HepG2 (cell line): Measurements from ENCODE around the gene CGREF1. TPM values are rescaled to one million over a fixed set of nuclear protein-coding genes. Genes with fewer than 3 reads are reported as not detected.

Experiments used
- FOXC1 ChIP-seq: sonication (generic); formaldehyde crosslinking; IDR thresholded peaks from 2 replicates; pipeline ENCODE4 v1.8.0; 2022; ENCODE audit warnings: mild to moderate bottlenecking, missing genetic modification reagents, borderline replicate concordance
- GATAD2A ChIP-seq: IDR thresholded peaks from 2 replicates; pipeline ENCODE4 v1.6.1; 2016
- IKZF4 ChIP-seq: sonication (generic); formaldehyde crosslinking; IDR thresholded peaks from 2 replicates; pipeline ENCODE4 v1.5.1; 2020; ENCODE audit warnings: borderline replicate concordance, mild to moderate bottlenecking, low read depth, missing genetic modification reagents; ENCODE audit errors: not compliant biosample characterization
- MTF2 ChIP-seq: sonication (generic); formaldehyde crosslinking; IDR thresholded peaks from 2 replicates; pipeline ENCODE4 v1.5.0; 2020; ENCODE audit warnings: missing genetic modification reagents, borderline replicate concordance
- PRMT3 ChIP-seq: sonication (generic); formaldehyde crosslinking; IDR thresholded peaks from 2 replicates; pipeline ENCODE4 v1.8.1; 2022; ENCODE audit warnings: low read depth, mild to moderate bottlenecking, moderate library complexity, missing genetic modification reagents, borderline replicate concordance
- PTBP1 ChIP-seq: fragments of 200-400 bp; formaldehyde crosslinking; IDR thresholded peaks from 2 replicates; pipeline ENCODE4 v1.6.1; 2018; ENCODE audit warnings: low read length, low read depth; ENCODE audit not compliant: poor library complexity, severe bottlenecking
- RARG ChIP-seq: sonication (generic); formaldehyde crosslinking; IDR thresholded peaks from 2 replicates; pipeline ENCODE4 v1.4.0; 2020; ENCODE audit warnings: low read depth, mild to moderate bottlenecking, missing genetic modification reagents
- RBM39 ChIP-seq: fragments of 200-400 bp; formaldehyde crosslinking; IDR thresholded peaks from one replicate; pipeline ENCODE4 v1.6.1; 2018; ENCODE audit warnings: antibody characterized with exemption, mild to moderate bottlenecking, low read depth, low read length; ENCODE audit not compliant: poor library complexity, severe bottlenecking
- TEAD2 ChIP-seq: sonication (generic); formaldehyde crosslinking; IDR thresholded peaks from 2 replicates; pipeline ENCODE4 v1.9.0; 2021; ENCODE audit warnings: missing genetic modification reagents
- TGIF2 ChIP-seq: IDR thresholded peaks from 2 replicates; pipeline ENCODE4 v1.6.1; 2016; ENCODE audit warnings: control low read depth, missing compliant biosample characterization
- ZBTB42 ChIP-seq: sonication (generic); formaldehyde crosslinking; IDR thresholded peaks from 2 replicates; pipeline ENCODE4 v1.5.0; 2020; ENCODE audit warnings: mild to moderate bottlenecking, missing genetic modification reagents
- ZFP36L2 ChIP-seq: sonication (generic); formaldehyde crosslinking; IDR thresholded peaks from 2 replicates; pipeline ENCODE4 v1.4.0; 2020; ENCODE audit warnings: missing genetic modification reagents
- ZNF780A ChIP-seq: sonication (generic); formaldehyde crosslinking; IDR thresholded peaks from 2 replicates; pipeline ENCODE4 v1.8.0; 2022; ENCODE audit warnings: mild to moderate bottlenecking, missing genetic modification reagents, moderate library complexity
- ZNF879 ChIP-seq: sonication (generic); formaldehyde crosslinking; IDR thresholded peaks from 2 replicates; pipeline ENCODE4 v1.8.1; 2023; ENCODE audit warnings: missing genetic modification reagents
- polyA plus RNA-seq, 8 experiments: library from polyadenylated mRNA; depleted of rRNA in 3 of 8; stranded (reverse) in 7 of 8; unstranded in 1 of 8; fragments of >200 nt; fragmentation: Illumina TruSeq in 4 of 8; extraction: Trizol in 4 of 8; gene quantifications; 2 replicates each; pipeline versions ENCODE4 v1.2.1 to v1.2.3, GENCODE V29; 2011 to 2016; ENCODE audit warnings: low read depth in 4 of 8, missing spikeins in 1 of 8, mixed read lengths in 1 of 8; ENCODE audit not compliant: insufficient read depth in 1 of 8
- total RNA-seq, 5 experiments: library from RNA; depleted of rRNA; stranded (reverse); fragments of >200 nt; fragmentation: Illumina TruSeq; extraction: Trizol; gene quantifications; 2 replicates each; pipeline ENCODE4 v1.2.3, GENCODE V29; 2016; ENCODE audit warnings: low read depth in 1 of 5
- TF ChIP-seq, protein P1 (sequence below): sonication (generic); formaldehyde crosslinking; IDR thresholded peaks from 2 replicates; pipeline ENCODE4 v1.4.0; 2020; ENCODE audit warnings: low read depth, missing genetic modification reagents
- TF ChIP-seq, protein P2 (sequence below): IDR thresholded peaks from 2 replicates; pipeline ENCODE4 v1.6.1; 2012; ENCODE audit warnings: inconsistent platforms
- TF ChIP-seq, protein P3 (sequence below): sonication (generic); formaldehyde crosslinking; IDR thresholded peaks from 2 replicates; pipeline ENCODE4 v1.4.0; 2020; ENCODE audit warnings: missing genetic modification reagents
- TF ChIP-seq, protein P4 (sequence below): IDR thresholded peaks from 2 replicates; pipeline ENCODE4 v1.6.1; 2018; ENCODE audit warnings: missing genetic modification reagents, mild to moderate bottlenecking, missing compliant biosample characterization
- TF ChIP-seq, protein P5 (sequence below): sonication (generic); formaldehyde crosslinking; IDR thresholded peaks from 2 replicates; pipeline ENCODE4 v1.4.0; 2020; ENCODE audit warnings: missing genetic modification reagents

Gene CGREF1
- total and polyA plus RNA-seq, 2 of the 13 experiments (the other 11 are each of a cell fraction or from before 2014, with no cell fraction given), result 13.9 to 23.4 TPM

DNA sequence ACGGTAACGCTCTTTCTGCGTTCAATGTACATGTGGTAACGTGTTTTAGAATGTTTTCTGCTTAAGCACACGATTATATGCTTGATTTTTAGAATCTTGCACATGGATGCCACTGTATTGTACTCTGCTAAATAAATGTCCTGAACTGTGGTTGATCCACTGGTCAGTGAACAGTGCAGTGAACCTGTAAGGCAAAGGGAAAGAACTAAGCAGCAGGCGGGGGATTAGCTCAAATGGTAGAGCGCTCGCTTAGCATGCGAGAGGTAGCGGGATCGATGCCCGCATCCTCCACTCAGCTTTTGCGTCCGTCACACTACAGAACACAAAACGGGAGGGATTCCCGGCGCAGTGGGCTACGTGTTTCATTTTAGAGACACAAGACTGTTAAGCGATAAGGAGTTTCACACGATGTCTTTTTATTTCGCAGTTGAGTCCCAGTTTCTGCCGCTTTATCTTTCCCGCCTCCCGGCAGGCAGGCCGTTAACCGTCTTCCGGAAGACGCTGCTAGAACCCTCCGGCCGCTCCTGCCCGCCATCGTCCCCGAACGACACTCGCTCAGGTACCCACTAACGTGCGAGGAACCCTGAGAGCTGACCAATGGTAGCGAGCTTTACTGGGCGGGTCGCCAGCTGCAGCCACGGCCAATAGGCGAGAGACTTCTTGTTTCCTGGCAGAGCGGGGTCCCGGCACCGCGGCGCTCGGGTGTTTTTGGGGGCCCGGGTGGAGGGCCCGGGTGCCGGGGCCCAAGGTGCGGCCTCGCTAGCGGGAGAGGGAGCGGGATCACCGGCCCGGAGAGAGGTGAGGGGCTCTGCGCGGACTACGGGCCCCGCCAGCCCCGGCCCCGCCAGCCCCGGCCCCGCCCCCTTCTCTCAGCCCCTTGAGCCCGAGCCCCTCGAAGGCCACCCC lies 67.7 kb downstream of the CGREF1 start, which contains the start of gene AGBL5 (continued):
- TF ChIP-seq IKZF4 (CRISPR knock-in tag) (peak; percentile 79), ZNF780A (CRISPR knock-in tag) (peak; percentile 41; the same call in 1 of the 2 replicates), ZBTB42 (CRISPR knock-in tag) (peak; percentile 100), GATAD2A (CRISPR knock-in tag) (peak; percentile 62), MTF2 (CRISPR knock-in tag) (no peak; the same call in none of the 2 replicates), ZNF879 (CRISPR knock-in tag) (peak; percentile 84; the same call in 1 of the 2 replicates), RBM39 (no peak), ZFP36L2 (CRISPR knock-in tag) (no peak), TGIF2 (peak; percentile 63; the same call in 1 of the 2 replicates), RARG (CRISPR knock-in tag) (0 out of 2 replicates have a peak, but pooled peaks have one; percentile 93), PRMT3 (CRISPR knock-in tag) (peak; percentile 90; the same call in 1 of the 2 replicates), PTBP1 (no peak), TEAD2 (0 out of 2 replicates have a peak, but pooled peaks have one; percentile 23), FOXC1 (CRISPR knock-in tag) (peak; percentile 97)
- TF ChIP-seq, protein P1, sequence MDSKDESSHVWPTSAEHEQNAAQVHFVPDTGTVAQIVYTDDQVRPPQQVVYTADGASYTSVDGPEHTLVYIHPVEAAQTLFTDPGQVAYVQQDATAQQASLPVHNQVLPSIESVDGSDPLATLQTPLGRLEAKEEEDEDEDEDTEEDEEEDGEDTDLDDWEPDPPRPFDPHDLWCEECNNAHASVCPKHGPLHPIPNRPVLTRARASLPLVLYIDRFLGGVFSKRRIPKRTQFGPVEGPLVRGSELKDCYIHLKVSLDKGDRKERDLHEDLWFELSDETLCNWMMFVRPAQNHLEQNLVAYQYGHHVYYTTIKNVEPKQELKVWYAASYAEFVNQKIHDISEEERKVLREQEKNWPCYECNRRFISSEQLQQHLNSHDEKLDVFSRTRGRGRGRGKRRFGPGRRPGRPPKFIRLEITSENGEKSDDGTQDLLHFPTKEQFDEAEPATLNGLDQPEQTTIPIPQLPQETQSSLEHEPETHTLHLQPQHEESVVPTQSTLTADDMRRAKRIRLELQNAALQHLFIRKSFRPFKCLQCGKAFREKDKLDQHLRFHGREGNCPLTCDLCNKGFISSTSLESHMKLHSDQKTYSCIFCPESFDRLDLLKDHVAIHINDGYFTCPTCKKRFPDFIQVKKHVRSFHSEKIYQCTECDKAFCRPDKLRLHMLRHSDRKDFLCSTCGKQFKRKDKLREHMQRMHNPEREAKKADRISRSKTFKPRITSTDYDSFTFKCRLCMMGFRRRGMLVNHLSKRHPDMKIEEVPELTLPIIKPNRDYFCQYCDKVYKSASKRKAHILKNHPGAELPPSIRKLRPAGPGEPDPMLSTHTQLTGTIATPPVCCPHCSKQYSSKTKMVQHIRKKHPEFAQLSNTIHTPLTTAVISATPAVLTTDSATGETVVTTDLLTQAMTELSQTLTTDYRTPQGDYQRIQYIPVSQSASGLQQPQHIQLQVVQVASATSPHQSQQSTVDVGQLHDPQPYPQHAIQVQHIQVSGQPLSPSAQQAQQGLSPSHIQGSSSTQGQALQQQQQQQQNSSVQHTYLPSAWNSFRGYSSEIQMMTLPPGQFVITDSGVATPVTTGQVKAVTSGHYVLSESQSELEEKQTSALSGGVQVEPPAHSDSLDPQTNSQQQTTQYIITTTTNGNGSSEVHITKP (CRISPR knock-in tag), result peak; percentile 10; the same call in 1 of the 2 replicates
- TF ChIP-seq, protein P2, sequence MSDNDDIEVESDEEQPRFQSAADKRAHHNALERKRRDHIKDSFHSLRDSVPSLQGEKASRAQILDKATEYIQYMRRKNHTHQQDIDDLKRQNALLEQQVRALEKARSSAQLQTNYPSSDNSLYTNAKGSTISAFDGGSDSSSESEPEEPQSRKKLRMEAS, result peak; percentile 98
- TF ChIP-seq, protein P3, sequence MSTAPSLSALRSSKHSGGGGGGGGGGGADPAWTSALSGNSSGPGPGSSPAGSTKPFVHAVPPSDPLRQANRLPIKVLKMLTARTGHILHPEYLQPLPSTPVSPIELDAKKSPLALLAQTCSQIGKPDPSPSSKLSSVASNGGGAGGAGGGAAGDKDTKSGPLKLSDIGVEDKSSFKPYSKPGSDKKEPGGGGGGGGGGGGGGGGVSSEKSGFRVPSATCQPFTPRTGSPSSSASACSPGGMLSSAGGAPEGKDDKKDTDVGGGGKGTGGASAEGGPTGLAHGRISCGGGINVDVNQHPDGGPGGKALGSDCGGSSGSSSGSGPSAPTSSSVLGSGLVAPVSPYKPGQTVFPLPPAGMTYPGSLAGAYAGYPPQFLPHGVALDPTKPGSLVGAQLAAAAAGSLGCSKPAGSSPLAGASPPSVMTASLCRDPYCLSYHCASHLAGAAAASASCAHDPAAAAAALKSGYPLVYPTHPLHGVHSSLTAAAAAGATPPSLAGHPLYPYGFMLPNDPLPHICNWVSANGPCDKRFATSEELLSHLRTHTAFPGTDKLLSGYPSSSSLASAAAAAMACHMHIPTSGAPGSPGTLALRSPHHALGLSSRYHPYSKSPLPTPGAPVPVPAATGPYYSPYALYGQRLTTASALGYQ (CRISPR knock-in tag), result peak; percentile 81; the same call in 1 of the 2 replicates
- TF ChIP-seq, protein P4, sequence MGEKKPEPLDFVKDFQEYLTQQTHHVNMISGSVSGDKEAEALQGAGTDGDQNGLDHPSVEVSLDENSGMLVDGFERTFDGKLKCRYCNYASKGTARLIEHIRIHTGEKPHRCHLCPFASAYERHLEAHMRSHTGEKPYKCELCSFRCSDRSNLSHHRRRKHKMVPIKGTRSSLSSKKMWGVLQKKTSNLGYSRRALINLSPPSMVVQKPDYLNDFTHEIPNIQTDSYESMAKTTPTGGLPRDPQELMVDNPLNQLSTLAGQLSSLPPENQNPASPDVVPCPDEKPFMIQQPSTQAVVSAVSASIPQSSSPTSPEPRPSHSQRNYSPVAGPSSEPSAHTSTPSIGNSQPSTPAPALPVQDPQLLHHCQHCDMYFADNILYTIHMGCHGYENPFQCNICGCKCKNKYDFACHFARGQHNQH, result peak; percentile 94
- TF ChIP-seq, protein P5, sequence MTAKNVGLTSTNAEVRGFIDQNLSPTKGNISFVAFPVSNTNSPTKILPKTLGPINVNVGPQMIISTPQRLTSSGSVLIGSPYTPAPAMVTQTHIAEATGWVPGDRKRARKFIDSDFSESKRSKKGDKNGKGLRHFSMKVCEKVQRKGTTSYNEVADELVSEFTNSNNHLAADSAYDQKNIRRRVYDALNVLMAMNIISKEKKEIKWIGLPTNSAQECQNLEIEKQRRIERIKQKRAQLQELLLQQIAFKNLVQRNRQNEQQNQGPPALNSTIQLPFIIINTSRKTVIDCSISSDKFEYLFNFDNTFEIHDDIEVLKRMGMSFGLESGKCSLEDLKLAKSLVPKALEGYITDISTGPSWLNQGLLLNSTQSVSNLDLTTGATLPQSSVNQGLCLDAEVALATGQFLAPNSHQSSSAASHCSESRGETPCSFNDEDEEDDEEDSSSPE (CRISPR knock-in tag), result peak; percentile 99
